GM12891 (cell line): ENCODE results near the gene HTR3E.

Experiments used
- PAX5 ChIP-seq: IDR thresholded peaks from 2 replicates; pipeline ENCODE4 v1.6.1; 2011; ENCODE audit warnings: low read length, moderate library complexity, mild to moderate bottlenecking; ENCODE audit not compliant: insufficient read depth, severe bottlenecking
- POLR2A ChIP-seq: IDR thresholded peaks from 2 replicates; pipeline ENCODE4 v1.6.1; 2011; ENCODE audit warnings: low read depth, low read length, control low read depth
- POLR2AphosphoS5 ChIP-seq: IDR thresholded peaks from 2 replicates; pipeline ENCODE4 v1.6.1; 2011; ENCODE audit warnings: low read depth, low read length, control low read depth
- POU2F2 ChIP-seq: IDR thresholded peaks from 2 replicates; pipeline ENCODE4 v1.6.1; 2011; ENCODE audit warnings: low read depth, mild to moderate bottlenecking, control low read depth, low read length, moderate library complexity
- SPI1 ChIP-seq: IDR thresholded peaks from 2 replicates; pipeline ENCODE4 v1.6.1; 2011; ENCODE audit warnings: low read depth, low read length, control low read depth
- TAF1 ChIP-seq: IDR thresholded peaks from 2 replicates; pipeline ENCODE4 v1.6.1; 2011; ENCODE audit warnings: low read depth, low read length, control low read depth

- TF ChIP-seq POLR2AphosphoS5 (no peak), POLR2A (no peak), TAF1 (no peak), PAX5 (no peak), SPI1 (no peak), POU2F2 (no peak)
Measured at GRCh38 chr3:184142199-184142598, 45.3 kb downstream of the HTR3E start.
